CD4-positive, alpha-beta T cell treated with Interleukin-12 subunit alpha and Interleukin-12 subunit beta, for 1 hour (primary cell): ENCODE measurements around the gene KIF9.
"Not testable (repeated sequence)": the region's sequence is repeated elsewhere in the genome, so short reads cannot be mapped to it uniquely, and the experiment has no call there.

Experiments
- DNase-seq: peaks from one replicate; pipeline ENCODE4 v3.0.0-alpha.2; 2020

Gene KIF9

GRCh38 chr3:47282424-47283192 is at the start of gene KIF9, which contains the start of gene KLHL18:
Gene KIF9 (minus strand): TSS chr3:47282799. CDS start chr3:47277374, 5,425 bp downstream.
Gene KLHL18 (plus strand): TSS chr3:47282944. CDS start chr3:47282966, 22 bp downstream.
- peak; percentile 97 for DNase-seq

- DNase-seq = peak; percentile 63
These were observed 41.8 kb upstream of the KIF9 start for GRCh38 chr3:47324278-47324865.

- DNase-seq = no peak
These were observed 41.1 kb upstream of the KIF9 start for GRCh38 chr3:47323431-47324277.

- no peak for DNase-seq
These were observed 37.4 kb upstream of the KIF9 start for GRCh38 chr3:47319956-47320355.

GRCh38 chr3:47318916-47319315 is 36.3 kb upstream of the KIF9 start:
- DNase-seq = no peak

- DNase-seq = not testable (repeated sequence)
These were observed 33.6 kb upstream of the KIF9 start for GRCh38 chr3:47316151-47316550.

- DNase-seq = no peak
These were observed 32.6 kb upstream of the KIF9 start for GRCh38 chr3:47315069-47315647.

- DNase-seq = no peak
These were observed 31.6 kb upstream of the KIF9 start for GRCh38 chr3:47314056-47314764.

GRCh38 chr3:47313341-47314055 is 30.9 kb upstream of the KIF9 start:
- DNase-seq = no peak

GRCh38 chr3:47310391-47310790 is 27.8 kb upstream of the KIF9 start:
- DNase-seq = no peak

- not testable (repeated sequence) for DNase-seq
These were observed 26.6 kb upstream of the KIF9 start for GRCh38 chr3:47309231-47309630.

GRCh38 chr3:47306022-47306421 is 23.4 kb upstream of the KIF9 start:
- DNase-seq = no peak

- DNase-seq = no peak
These were observed 18.9 kb upstream of the KIF9 start for GRCh38 chr3:47301456-47301855.

- DNase-seq = no peak
These were observed 17.1 kb upstream of the KIF9 start for GRCh38 chr3:47299381-47300318.

- DNase-seq = no peak
These were observed 15.8 kb upstream of the KIF9 start for GRCh38 chr3:47298439-47298838.

- DNase-seq = no peak
These were observed 14.1 kb upstream of the KIF9 start for GRCh38 chr3:47296562-47297302.

GRCh38 chr3:47295976-47296375 is 13.4 kb upstream of the KIF9 start:
- DNase-seq = no peak

GRCh38 chr3:47295322-47295721 is 12.7 kb upstream of the KIF9 start:
- DNase-seq = no peak

GRCh38 chr3:47294392-47294791 is 11.8 kb upstream of the KIF9 start:
- DNase-seq = no peak

GRCh38 chr3:47293822-47294221 is 11.2 kb upstream of the KIF9 start:
- no peak for DNase-seq
